OCI-M2 (cell line): ENCODE results near the gene PIGW.

ENCODE experiments used
- DNase-seq: peaks from one replicate; lab custom pipeline; 2025; ENCODE audit not compliant: unreplicated experiment; lab: John Stamatoyannopoulos, UW

Gene PIGW, protein sequence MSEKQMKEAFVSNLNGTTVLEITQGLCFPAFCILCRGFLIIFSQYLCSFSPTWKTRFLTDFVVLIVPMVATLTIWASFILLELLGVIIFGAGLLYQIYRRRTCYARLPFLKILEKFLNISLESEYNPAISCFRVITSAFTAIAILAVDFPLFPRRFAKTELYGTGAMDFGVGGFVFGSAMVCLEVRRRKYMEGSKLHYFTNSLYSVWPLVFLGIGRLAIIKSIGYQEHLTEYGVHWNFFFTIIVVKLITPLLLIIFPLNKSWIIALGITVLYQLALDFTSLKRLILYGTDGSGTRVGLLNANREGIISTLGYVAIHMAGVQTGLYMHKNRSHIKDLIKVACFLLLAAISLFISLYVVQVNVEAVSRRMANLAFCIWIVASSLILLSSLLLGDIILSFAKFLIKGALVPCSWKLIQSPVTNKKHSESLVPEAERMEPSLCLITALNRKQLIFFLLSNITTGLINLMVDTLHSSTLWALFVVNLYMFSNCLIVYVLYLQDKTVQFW

DNA sequence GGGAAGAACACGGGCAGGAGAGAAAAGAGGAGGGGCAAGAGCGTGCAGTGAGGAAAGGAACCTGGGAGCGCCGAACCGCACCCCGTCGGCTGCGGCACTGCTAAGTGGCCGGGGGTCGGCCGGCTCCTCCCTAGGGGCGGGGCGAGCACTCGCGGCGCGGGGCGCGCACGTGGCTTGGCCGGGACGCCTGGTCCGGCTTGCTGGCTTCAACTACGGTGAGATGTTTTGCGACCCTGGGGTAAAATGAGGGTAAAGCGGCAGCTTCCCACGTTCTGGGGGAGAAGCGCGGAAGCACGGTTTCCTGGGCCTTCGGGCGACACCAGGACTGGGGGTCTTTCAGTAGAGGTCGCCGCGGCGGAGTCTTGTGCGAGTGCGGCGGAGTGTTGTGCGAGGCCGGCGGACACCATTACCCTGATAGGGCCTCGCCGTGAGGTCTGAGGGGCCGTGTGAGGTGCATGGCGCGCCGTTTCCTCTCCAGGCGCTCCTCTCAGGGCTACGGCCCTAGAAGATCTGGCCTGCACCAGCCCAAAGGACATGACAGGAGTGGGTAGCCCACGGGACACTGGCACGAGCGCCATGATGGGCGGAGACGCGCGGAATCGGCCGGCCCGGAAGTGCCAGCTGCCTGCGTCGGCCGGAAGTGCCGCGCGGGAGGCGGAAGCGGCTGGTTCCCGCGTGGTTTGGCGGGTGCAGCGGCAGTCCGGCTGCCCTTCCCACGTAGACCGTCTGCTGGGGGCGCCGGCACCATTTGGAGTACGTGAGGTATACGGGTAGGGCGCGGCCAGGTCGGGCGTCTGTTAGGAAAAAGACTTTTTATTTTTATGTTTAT, at the start of gene PIGW, which contains the start of gene MYO19:
Gene PIGW, plus strand, starts transcription at position 148 of the 829 bp plus-strand sequence. CDS start 2,115 bp downstream, outside the sequence.
Gene MYO19, minus strand, starts transcription at position 29 of the 829 bp plus-strand sequence. CDS start 2,330 bp downstream, outside the sequence.
- peak; percentile 36 for DNase-seq

DNA sequence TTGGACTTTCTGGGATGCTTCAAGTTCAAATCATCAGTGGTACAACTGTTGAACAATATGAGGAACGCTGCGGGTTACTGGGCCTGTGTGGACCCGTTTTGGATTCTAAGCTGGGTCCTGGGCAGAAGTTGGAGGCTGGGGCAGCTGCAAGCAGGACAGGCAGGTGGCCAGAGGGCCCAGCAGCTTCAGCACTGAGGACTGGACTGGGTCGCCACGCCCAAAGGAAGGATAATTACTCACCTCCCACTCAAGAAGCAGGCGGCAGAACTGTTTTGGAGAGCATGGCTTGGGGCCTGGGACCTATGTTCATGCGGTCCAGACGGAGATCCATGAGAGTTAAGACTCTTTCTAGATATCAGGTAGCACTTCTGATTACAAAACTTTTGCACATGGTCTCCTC, 49.8 kb upstream of the PIGW start:
- DNase-seq = no peak

DNA sequence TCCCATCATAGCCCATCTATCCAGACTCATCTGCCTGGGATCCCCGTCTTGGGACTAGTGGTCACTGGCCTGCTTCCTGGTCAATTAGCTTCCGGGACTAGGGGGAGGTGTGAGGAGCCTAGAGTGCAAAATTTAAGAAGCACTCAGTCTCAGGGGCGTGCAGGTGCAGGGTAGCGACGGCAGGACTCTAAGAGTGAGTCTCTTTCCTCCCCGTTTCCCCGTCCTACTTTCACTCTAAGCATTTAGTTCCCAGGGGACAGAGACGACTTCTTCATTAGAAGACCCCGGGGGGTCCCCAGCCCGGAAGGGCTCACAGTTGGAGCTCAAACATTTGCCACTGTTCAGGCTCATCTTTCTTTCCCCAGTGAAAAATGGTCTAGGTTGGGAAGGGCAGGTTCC, 49.0 kb upstream of the PIGW start:
- DNase-seq = no peak

DNA sequence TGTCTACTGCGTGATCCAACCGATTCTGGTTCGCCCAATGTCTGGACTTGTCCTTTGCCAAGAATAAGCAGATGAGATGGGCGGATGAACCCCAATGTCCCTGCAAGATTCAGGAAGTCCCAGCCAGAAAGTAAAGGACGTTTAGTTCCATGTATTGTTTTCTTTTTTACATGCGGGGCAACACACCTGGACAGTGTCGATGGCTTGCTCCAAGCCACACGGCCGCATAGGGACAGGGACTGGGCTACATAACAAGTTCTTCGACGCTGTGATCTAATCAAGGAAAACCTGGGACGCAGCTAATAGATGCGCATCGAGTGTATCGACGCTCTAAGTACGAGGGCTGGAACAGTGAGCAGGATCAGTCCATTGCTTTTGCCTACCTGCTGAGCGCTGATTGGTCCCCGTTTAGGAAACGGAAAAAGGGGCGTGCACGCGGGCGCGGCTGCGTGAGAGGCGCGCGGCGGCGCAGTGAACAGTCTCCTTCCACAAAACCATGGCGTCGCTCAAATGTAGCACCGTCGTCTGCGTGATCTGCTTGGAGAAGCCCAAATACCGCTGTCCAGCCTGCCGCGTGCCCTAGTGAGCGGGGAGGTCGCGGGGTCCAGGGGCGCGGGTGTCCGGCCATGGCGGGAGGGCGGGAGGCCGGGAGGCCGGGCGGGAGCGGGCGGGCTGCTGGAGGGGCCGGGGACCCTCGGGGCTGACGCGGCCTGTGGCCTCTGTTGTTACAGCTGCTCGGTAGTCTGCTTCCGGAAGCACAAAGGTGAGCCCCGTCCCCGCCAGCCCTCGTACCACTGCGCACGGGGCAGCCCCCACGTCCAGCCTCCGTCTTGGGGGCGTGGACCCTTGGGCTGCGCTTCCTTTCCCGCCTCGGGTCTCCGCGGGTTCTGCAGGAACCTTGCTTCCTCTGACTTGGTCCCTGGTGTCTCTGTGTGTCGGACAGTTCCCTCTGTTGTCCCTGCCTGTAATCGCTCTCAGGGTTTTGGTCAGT, 48.3 kb upstream of the PIGW start, which contains the start of gene ZNHIT3:
Gene ZNHIT3, plus strand, starts transcription at position 478 of the 991 bp plus-strand sequence. Its CDS starts 19 bp downstream, at position 497.
- DNase-seq = peak; percentile 45

DNA sequence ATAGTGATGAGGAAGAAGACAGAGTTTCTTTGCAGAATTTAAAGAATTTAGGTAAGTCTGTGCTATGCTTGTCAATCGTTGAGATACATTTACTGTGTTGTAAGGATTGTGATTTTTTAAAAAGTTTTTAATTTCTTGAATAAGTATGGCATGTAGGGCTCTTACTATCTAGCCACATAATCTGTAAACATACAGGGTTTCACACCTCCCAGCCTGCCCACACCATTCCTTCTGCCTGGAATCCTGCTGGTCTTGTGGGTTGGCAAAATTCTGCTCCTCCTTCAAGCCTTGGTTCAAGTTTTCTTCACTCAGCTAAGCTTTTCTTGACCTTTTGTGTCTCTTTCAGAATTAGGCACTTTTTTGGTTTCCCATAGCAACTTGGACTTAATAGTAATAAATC, 40.8 kb upstream of the PIGW start:
- DNase-seq = no peak

DNA sequence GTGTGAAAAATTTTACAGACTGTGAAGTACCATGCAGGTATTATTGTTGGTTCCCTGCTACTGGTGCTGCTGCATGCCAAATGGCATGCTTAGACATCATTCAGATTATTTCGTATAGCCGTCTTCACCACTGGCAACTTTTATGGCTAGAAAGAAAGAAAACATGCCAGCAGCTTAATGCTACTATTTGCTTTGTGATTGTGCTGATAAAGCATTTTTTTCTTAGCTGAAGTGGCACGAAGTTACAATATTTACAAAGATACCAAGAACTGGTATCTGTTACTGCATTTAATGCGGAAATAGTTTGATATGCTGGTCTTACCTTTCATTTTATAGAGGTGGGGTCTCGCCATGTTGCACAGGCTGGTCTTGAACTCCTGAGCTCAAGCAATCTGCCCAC, 40.1 kb upstream of the PIGW start:
- DNase-seq = no peak

DNA sequence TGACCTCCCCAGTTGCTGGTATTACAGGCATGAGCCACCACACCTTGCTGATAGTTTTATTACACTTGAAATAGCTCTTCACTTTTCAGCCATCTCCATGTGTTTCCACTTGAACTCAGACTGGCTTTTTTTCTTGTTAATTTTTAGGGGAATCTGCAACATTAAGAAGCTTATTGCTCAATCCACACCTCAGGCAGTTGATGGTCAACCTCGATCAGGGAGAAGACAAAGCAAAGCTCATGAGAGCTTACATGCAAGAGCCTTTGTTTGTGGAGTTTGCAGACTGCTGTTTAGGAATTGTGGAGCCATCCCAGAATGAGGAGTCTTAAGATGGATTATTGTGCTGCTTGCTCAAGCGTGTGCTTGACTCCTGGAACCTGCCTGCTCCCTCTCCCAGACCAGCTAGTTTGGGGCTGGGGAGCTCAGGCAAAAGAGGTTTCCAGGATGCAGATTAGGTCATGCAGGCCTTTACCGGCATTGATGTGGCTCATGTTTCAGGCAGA, 39.7 kb upstream of the PIGW start:
- DNase-seq = no peak

DNA sequence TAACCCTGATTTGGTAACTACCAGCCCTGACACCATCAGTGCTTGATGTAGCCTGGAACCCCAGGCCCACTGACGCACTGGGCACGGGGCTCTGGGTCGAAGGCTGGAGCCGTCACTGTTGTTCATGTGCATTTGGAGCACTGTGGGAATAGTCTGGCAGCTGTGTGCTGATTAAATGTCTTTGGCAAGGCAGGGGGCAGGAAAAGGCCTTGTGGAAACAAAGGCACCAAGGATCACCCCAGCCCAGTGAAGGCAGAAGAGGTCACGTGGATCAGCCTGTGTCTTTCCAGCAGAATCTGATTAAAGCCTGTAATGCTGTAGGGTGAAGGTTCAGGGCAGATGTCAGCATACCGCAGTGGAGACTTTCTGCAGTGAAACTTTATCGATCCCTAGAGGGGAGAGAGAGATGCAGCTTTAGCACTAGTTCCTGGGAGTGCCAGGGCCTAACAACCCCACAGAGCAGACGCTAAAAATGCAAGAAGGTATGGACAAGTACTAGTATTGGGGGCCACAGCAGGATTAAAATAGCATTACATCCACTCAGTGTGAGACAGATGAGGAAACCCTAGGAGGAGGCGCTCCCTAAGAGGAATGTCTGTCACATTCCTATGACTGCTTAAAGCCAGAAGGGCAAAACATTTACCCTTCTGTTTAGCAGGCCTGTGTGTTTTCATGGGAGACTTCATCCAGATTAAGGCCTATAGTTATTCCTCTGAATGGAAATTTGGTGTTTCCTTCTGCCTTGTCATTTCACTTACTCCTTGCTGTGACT, 38.6 kb upstream of the PIGW start:
- no peak for DNase-seq

DNA sequence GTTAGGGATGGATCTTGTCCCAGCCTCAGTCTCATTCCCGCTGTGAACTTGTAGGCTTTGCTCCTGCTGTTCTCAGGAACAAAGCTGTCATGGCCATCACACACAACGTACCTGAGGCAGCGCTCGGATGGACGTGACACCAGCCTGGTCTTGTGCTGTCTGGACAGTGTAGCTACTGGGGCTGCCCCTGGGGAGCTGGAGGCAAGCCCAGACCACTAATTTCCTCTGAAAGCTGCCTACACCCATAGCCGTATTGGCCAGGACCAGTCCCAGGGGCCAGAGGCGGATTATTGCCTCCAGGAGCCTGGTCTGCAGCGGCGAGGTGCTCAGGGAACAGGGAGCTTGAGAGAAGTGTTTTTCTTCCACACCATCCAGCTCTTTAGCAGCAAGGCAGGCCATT, 36.6 kb upstream of the PIGW start:
- no peak for DNase-seq

DNA sequence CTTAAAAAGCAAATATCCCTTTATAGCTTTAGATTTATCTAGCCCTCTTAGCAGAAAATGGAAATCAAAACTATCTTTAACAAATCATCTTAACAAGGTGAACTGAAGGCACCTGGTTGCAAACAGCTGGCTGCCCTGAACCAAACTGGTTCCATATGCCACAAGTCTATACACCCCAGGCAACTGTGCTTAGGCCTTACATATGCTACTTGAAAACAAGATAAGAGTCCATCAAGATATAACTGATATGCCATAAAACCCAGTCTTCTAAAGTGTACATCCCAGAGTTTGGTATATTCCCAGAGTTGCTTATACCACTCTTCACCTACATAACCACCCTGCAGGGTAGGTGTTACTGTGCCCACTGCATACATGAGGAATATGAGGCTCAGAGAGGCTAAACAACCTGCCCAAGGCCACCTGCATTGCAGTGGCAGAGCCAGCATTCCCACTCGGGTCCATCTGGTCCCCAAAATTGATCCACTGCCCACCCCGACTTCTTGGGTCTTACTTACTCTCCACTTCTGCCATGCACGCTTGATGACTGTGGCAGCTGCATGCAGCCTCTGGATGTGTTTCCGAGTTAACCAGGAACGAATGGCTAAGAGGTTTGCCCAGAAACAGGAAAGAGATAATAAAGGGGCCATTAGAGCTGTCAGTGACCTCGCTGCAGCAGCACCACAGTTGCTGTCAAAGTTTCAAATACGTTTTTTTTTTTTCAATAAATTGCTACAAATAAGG, 36.1 kb upstream of the PIGW start:
- DNase-seq = no peak

DNA sequence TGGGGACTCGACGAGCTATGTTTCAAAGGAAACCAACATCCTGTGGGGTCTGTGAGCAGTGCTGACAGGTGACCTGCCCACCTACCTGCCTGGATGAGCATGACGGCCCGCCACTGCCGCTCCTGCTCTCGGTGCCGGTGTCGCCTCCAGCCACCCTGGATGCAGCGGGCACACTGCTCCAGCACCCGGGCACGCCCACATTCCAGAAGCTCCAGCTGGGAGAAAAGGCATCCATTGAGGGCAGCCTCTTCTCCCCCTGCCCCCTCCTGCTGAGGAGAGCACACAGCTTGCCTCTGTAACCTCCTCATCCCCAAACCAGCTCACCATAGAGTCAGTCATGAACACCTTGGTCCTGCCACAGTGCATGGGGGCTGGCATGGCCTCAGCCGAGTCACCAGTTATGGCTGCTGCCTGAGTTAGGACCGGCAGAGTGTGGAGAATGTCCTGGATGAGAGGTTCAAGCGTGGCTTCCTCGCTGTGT, 34.0 kb upstream of the PIGW start:
- DNase-seq = no peak

DNA sequence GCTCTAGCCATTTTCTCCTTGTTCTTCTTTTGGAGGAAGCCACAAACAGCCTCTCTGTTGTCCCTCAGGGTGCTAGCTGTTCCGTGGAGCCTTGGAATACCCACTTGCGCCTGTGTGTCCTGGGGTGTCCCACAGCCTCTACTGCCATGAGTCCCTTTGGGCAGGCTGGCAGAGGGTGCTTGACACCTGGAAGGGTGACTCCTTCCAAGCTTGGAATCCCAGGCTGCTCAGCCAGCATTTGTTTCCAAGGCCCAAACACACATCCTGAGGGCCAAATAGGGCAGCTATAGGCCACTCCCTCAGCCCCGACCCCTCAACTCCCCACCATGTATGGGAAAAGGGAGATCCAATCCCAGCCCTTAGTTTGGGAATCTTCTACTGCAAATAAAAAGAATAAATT, 33.4 kb upstream of the PIGW start:
- no peak for DNase-seq

DNA sequence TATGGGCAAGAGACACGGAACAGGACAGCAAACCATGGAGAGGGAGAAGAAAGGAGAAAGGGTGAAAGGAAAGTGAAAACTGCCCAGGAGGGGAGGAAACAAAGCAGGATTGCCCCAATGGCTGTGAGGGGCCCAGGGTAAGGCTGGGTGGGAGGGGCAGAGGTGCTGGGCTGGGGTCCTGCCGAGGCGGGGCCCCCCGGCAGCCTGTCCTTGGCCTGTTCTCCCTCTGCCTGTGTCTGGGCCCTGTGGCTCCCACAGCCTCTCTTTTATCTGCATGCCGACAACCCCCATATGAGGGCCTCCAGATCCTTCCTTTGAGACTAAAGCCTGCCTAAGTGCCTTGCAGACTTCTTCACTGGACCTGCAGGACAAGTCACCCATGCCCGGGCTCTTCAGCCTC, 32.8 kb upstream of the PIGW start:
- no peak for DNase-seq

DNA sequence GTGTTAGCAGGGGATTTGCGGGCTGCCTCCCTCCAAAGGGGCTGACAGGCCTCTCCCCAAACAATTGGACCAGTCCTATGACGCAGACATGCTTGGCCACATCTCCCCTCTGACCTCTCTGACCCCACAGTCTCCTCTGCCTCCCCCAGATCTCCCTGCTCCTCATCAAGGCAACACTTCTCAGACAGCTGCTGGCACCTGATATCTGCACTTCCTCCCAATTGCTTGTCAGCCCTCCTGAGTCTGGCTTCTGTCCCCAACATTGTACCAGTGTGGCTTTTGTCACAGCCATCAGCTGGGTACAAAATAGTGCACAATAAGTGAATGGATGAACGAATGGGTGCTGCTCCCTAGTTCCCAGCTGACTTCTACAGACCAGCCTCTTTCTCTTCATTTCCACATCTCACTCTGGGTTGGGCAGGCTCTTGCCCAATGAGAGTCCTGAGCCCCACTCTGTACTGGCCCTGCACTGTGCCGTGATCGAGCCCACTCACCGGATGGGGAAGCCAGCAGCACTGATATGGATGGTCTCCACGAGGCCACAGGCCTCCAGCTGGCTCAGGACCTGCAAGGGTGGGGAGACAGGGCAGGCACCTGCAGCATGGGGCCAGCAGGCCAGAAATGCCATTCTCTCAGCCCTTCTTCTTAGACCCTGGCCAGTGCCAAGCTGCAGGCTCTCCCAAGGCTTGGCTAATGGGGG, 31.2 kb upstream of the PIGW start:
- DNase-seq = no peak

DNA sequence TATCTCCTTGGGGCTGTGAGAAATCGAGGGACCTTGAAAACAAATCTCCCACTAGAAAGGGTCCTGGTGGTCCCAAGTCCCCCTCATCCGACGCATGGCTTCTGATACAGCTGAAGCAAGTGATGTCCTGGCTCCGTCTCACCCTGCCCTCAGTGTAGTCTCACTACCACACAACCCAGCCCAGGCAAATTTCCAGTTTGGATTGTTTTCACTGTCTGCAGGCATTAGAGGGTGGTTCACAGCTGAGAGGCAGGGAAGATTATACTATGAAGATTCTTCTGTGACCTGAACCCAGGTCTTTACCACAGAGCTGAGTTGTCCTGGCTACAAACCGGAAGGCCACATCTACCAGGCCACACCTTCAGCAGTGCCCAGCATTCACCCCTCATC, 30.6 kb upstream of the PIGW start:
- no peak for DNase-seq

DNA sequence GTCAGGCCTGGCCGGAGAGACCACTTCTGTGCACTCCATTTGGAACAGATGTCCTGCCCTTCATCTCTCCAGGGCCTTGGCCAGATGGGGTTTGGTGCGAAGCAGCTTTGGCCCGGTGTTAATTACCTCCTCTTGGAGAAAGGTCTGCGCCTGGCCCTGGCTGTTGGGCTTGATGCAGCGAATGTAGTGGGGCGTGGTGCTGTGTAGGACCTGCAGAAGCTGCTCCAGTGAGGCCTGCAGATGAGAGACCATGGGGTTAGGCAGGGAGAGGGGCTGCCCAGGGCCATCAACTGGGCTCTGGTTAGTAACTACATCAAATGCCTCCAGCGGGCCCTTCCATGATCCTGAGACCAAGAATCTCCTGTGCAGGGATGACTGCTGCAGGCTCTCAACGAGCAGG, 29.6 kb upstream of the PIGW start:
- DNase-seq = no peak

DNA sequence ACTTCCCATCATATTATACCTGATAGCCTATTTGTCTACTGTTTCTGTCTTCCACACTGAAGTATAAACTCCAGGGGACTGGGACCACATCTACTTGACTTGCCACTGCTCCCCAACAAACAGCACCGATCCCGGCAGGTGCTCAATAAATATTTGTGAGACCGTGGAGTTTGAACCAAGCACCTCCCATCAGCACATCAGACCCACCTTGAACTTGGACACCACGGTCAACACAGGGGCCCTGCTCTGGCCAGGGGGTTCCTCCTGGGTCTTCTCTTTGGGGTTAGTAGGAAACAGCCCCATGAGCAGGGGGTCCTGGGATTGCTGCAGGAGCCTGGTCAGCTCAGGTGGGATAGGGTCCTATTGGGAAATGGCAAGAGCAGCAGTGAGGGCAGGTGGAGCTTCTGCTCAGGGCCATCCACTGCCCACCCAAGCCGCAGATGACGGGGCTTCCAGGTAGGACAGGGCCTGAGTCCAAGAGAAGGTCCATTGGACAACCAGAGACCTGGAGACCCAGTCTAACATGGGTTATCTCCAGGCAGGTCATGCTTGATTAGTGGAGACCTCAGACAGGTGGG, 28.4 kb upstream of the PIGW start:
- no peak for DNase-seq

DNA sequence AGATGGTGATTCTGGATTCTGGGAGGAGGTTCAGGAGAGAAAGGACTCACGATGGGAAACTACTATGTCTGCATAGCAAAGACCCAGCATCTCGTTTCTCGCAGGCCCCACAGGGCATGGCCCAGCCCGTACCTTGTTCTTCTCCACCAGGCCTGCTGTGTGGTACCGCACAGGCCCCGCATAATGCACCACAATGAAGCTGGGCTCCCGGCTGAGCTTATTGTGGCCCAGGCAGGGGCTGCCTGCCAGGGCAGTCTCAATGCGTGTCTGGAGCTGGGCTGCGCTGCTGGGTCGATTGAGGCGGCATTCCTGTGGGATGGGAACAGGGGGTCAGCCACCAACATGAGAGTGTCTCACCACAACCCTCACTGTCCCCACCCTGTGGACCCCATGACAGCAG, 28.0 kb upstream of the PIGW start:
- no peak for DNase-seq
